Memory B cell (primary cell): ENCODE data around the gene TECPR1.

Source experiments
- ATAC-seq: fragments of 150-1000 bp; cut with Tn5 transposase; 2 replicates; pipeline ENCODE4 v1.10.0; 2021; ENCODE audit warnings: low read depth, mild to moderate bottlenecking, moderate library complexity
- DNase-seq, 2 donors: peaks; one replicate each; pipeline ENCODE4 v3.0.0; 2022; ENCODE audit warnings: low spot score in 2 of 2
- H3K27ac Mint-ChIP-seq: one replicate; pipeline ENCODE4 v1.8.0; 2022; ENCODE audit warnings: mild to moderate bottlenecking, moderate library complexity, mixed read lengths
- H3K27me3 Mint-ChIP-seq: one replicate; pipeline ENCODE4 v1.8.0; 2022; ENCODE audit warnings: mixed read lengths
- H3K36me3 Mint-ChIP-seq: one replicate; pipeline ENCODE4 v1.8.0; 2022; ENCODE audit warnings: mild to moderate bottlenecking, mixed read lengths
- H3K4me1 Mint-ChIP-seq: one replicate; pipeline ENCODE4 v1.8.0; 2022; ENCODE audit warnings: mixed read lengths
- H3K4me3 Mint-ChIP-seq: one replicate; pipeline ENCODE4 v1.8.0; 2022; ENCODE audit warnings: mild to moderate bottlenecking, moderate library complexity, mixed read lengths
- H3K9me3 Mint-ChIP-seq: one replicate; pipeline ENCODE4 v1.8.0; 2022; ENCODE audit warnings: mixed read lengths

TECPR1 gene

GRCh38 chr7:98251601-98252424 lies at the start of gene TECPR1:
Gene TECPR1, minus strand, starts transcription at chr7:98252232. Its CDS starts 6,086 bp downstream, at chr7:98246146.
- peaks cover 27% of the 10 kb centered on the region for H3K4me1 Mint-ChIP-seq
- H3K4me3 Mint-ChIP-seq = peak within 1 kb of the TSS; percentile 99
- H3K9me3 Mint-ChIP-seq = no peaks in the 10 kb centered on the region
- H3K27ac Mint-ChIP-seq = peak within 1 kb of the TSS; percentile 94
- peaks cover 15% of the 10 kb centered on the region for H3K36me3 Mint-ChIP-seq
- ATAC-seq (peak; percentile 83), DNase-seq (peak; percentile 73 to 87)
- H3K27me3 Mint-ChIP-seq = no peaks in the 10 kb centered on the region

- H3K27ac Mint-ChIP-seq = no peak overlapping the region
- no peaks in the 10 kb centered on the region for H3K9me3 Mint-ChIP-seq
- no peak overlapping the region for H3K4me3 Mint-ChIP-seq
- DNase-seq = no peak
- peaks cover 1% of the 10 kb centered on the region for H3K27me3 Mint-ChIP-seq
- no peak for ATAC-seq
- peaks cover 1% of the 10 kb centered on the region for H3K36me3 Mint-ChIP-seq
- H3K4me1 Mint-ChIP-seq = no peaks in the 10 kb centered on the region
These were observed 48.8 kb upstream of the TECPR1 start for GRCh38 chr7:98300595-98301372.

- ATAC-seq (no peak), DNase-seq (no peak)
- Mint-ChIP-seq H3K4me1 (no peaks in the 10 kb centered on the region), H3K27ac (no peak overlapping the region), H3K27me3 (no peaks in the 10 kb centered on the region), H3K9me3 (no peaks in the 10 kb centered on the region), H3K4me3 (no peak overlapping the region), H3K36me3 (no peaks in the 10 kb centered on the region)
These were observed 45.7 kb upstream of the TECPR1 start for GRCh38 chr7:98297626-98298286.

- H3K36me3 Mint-ChIP-seq = peaks cover 2% of the 10 kb centered on the region
- H3K4me1 Mint-ChIP-seq = no peaks in the 10 kb centered on the region
- DNase-seq (no peak), ATAC-seq (no peak)
- no peaks in the 10 kb centered on the region for H3K9me3 Mint-ChIP-seq
- H3K27ac Mint-ChIP-seq = no peak overlapping the region
- no peak overlapping the region for H3K4me3 Mint-ChIP-seq
- H3K27me3 Mint-ChIP-seq = no peaks in the 10 kb centered on the region
These were observed 44.8 kb upstream of the TECPR1 start for GRCh38 chr7:98296833-98297232.

GRCh38 chr7:98295467-98296192 lies 43.6 kb upstream of the TECPR1 start:
- no peaks in the 10 kb centered on the region for H3K4me1 Mint-ChIP-seq
- no peak overlapping the region for H3K4me3 Mint-ChIP-seq
- peaks cover 2% of the 10 kb centered on the region for H3K36me3 Mint-ChIP-seq
- no peak overlapping the region for H3K27ac Mint-ChIP-seq
- no peaks in the 10 kb centered on the region for H3K9me3 Mint-ChIP-seq
- ATAC-seq = no peak
- H3K27me3 Mint-ChIP-seq = no peaks in the 10 kb centered on the region
- no peak for DNase-seq

GRCh38 chr7:98294798-98295382 lies 42.9 kb upstream of the TECPR1 start:
- peak; percentile 52 to 53 for DNase-seq
- Mint-ChIP-seq H3K4me3 (no peak overlapping the region), H3K27ac (no peak overlapping the region), H3K36me3 (peaks cover 2% of the 10 kb centered on the region), H3K27me3 (no peaks in the 10 kb centered on the region), H3K9me3 (no peaks in the 10 kb centered on the region), H3K4me1 (no peaks in the 10 kb centered on the region)
- peak; percentile 85 for ATAC-seq

- no peak for ATAC-seq
- DNase-seq = no peak
- H3K27ac Mint-ChIP-seq = no peak overlapping the region
These were observed 42.3 kb upstream of the TECPR1 start for GRCh38 chr7:98294326-98294725.

GRCh38 chr7:98293746-98294145 lies 41.7 kb upstream of the TECPR1 start:
- no peaks in the 10 kb centered on the region for H3K27me3 Mint-ChIP-seq
- H3K4me3 Mint-ChIP-seq = no peak overlapping the region
- DNase-seq (no peak), ATAC-seq (no peak)
- H3K36me3 Mint-ChIP-seq = peaks cover 2% of the 10 kb centered on the region
- no peak overlapping the region for H3K27ac Mint-ChIP-seq
- H3K4me1 Mint-ChIP-seq = no peaks in the 10 kb centered on the region
- no peaks in the 10 kb centered on the region for H3K9me3 Mint-ChIP-seq

More at GRCh38 chr7:98294326-98294725, 42.3 kb upstream of the TECPR1 start:
- Mint-ChIP-seq H3K9me3 (no peaks in the 10 kb centered on the region), H3K4me3 (no peak overlapping the region), H3K27me3 (no peaks in the 10 kb centered on the region), H3K36me3 (peaks cover 2% of the 10 kb centered on the region), H3K4me1 (no peaks in the 10 kb centered on the region)

GRCh38 chr7:98293265-98293664 lies 41.2 kb upstream of the TECPR1 start:
- no peaks in the 10 kb centered on the region for H3K9me3 Mint-ChIP-seq
- no peak overlapping the region for H3K27ac Mint-ChIP-seq
- peaks cover 2% of the 10 kb centered on the region for H3K36me3 Mint-ChIP-seq
- DNase-seq (no peak), ATAC-seq (no peak)
- no peak overlapping the region for H3K4me3 Mint-ChIP-seq
- H3K27me3 Mint-ChIP-seq = no peaks in the 10 kb centered on the region
- no peaks in the 10 kb centered on the region for H3K4me1 Mint-ChIP-seq

GRCh38 chr7:98291717-98292116 lies 39.7 kb upstream of the TECPR1 start:
- Mint-ChIP-seq H3K4me3 (no peak overlapping the region), H3K9me3 (no peaks in the 10 kb centered on the region), H3K27me3 (no peaks in the 10 kb centered on the region), H3K36me3 (peaks cover 2% of the 10 kb centered on the region), H3K4me1 (no peaks in the 10 kb centered on the region), H3K27ac (no peak overlapping the region)
- ATAC-seq = peak; percentile 58
- no peak for DNase-seq

- ATAC-seq = no peak
- Mint-ChIP-seq H3K9me3 (no peaks in the 10 kb centered on the region), H3K27ac (no peak overlapping the region), H3K27me3 (no peaks in the 10 kb centered on the region), H3K4me1 (peaks cover 5% of the 10 kb centered on the region), H3K36me3 (peaks cover 3% of the 10 kb centered on the region), H3K4me3 (no peak overlapping the region)
- DNase-seq = no peak
These were observed 37.4 kb upstream of the TECPR1 start for GRCh38 chr7:98289333-98289875.

GRCh38 chr7:98288064-98288823 lies 36.2 kb upstream of the TECPR1 start:
- Mint-ChIP-seq H3K27me3 (no peaks in the 10 kb centered on the region), H3K36me3 (peaks cover 3% of the 10 kb centered on the region), H3K4me3 (no peak overlapping the region), H3K4me1 (peaks cover 12% of the 10 kb centered on the region), H3K9me3 (no peaks in the 10 kb centered on the region), H3K27ac (no peak overlapping the region)
- ATAC-seq = no peak
- DNase-seq = no peak
